GM18526 (cell line): ENCODE data around the gene OR4F15.

Experiments
- POLR2A ChIP-seq: IDR thresholded peaks from 3 replicates; pipeline ENCODE4 v1.6.1; 2011; ENCODE audit not compliant: insufficient read length; ENCODE audit errors: extremely low read depth

The OR4F15 gene, protein sequence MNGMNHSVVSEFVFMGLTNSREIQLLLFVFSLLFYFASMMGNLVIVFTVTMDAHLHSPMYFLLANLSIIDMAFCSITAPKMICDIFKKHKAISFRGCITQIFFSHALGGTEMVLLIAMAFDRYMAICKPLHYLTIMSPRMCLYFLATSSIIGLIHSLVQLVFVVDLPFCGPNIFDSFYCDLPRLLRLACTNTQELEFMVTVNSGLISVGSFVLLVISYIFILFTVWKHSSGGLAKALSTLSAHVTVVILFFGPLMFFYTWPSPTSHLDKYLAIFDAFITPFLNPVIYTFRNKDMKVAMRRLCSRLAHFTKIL

DNA sequence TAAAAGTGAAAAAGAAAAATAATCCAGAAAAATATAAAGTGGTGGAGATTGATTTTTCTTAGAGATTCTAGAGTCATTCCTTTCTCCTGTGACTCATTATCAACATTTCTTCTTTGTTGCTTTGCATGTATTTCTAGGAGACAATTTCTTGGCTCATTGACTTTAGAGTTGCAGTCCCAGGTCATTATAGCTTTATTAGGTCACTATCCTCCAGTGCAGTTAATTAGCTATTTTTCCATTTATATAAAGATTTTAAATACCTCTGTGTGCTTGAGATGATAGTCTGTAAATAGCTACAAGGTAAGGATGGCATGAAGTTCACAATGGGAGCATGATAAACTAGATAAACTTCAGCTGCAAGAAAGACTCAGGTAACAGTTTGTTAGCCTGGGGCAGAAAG, at the start of gene OR4F15:
TSS of gene OR4F15 (plus strand) at position 301 of the 400 bp plus-strand sequence. CDS start 5,985 bp downstream, outside the sequence.
- TF ChIP-seq POLR2A: no peak

DNA sequence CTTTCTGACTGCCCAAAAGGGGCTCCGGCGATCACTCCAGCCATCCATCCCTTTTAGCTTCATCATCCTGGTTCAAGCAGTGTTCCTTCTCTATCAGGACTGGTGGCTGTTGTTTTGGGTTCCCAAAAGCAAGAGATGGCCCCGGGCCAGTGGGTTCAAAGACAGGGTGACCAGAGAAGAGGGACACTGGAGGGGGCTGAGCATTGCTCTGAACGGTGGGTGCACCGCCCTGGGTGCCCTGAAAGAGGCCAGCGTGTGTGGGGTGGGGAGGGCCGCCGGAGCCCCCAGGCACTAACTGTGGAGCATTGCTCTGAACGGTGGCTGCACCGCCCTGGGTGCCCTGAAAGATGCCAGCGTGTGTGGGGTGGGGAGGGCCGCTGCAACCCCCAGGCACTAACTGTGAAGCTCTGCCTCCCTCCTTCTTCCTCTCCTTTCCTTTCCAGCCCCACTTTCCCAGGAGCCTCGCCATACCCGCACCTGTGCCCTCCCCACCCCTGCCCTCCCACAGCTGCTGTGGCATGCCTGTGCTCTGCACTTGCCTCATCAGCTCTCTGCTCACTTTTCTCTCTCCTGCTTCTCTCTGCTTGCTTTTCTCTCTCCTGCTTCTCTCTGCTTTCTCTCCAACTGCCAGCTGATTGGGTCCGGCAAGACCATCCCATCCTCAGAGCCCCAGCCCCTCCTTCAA, 46.1 kb upstream of the OR4F15 start:
- TF ChIP-seq POLR2A: no peak

DNA sequence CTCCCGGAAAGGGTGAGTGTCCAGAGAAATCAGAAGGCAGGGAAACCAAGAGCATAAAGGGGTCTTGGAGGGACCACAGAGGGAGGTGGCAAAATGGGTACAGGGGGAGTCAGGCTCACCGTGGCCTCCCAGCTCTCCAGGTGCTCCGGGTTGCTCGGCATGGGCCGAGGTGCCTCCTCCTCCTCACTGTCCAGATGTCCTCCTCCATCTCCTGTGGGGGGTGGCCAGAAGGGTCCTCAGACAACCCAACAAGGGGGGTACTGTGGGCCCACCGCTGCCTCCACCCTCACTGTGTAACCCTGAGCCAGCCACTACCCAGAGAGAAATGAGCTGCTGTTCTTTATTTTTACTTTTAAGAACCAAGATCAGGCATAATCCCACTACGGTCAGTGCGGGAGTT, 39.1 kb upstream of the OR4F15 start:
- no peak for TF ChIP-seq POLR2A

DNA sequence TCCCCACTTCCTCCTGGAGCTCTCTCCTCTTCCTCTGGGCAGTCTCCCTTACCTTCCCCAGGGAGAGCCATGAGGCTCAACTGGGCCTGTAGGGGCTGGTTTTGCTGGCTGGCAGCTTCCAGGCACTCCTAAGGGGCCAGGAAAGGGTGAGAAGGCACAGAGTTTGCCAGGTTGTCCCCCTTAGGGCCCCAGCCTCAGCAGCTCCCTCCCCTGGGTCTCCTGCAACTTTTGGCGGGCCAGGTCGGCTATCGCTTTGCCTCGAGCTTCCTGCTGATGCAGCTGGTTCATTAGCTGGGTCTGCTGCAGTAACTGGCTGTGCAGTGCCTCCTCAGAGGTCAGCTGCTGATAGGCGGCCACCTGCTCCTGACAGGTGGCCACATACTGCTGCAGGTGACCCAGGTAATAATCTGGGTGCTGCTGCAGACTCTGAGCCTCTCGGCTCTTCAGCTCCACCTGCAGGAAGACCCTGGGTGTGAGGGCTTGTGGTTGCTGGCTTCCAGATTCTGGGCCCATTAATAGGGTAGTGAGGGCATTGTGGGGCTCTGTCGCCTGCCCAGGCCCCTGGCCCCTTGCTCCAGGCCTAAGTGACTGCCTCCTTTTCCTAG, 38.4 kb upstream of the OR4F15 start:
- TF ChIP-seq POLR2A: no peak

DNA sequence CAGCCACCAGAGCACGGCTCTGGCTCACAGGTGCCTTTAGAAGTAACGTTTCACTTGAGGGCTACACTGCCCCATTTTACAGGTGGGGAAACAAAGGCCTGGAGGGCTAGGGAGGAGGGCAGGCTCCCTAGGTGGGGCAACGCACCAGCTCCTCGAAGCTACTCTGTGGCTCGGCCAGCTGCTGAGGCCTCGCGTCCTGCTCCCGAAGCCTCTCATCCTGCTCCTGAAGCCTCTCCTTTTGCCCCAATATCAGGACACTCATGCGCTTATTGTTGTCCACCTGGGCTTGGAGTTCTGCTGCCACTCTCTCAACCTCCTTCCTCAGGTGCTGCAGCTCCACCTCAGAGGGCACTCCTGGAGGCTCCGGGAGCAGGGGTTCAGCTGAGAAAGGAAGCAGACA, 36.9 kb upstream of the OR4F15 start:
- TF ChIP-seq POLR2A: no peak

DNA sequence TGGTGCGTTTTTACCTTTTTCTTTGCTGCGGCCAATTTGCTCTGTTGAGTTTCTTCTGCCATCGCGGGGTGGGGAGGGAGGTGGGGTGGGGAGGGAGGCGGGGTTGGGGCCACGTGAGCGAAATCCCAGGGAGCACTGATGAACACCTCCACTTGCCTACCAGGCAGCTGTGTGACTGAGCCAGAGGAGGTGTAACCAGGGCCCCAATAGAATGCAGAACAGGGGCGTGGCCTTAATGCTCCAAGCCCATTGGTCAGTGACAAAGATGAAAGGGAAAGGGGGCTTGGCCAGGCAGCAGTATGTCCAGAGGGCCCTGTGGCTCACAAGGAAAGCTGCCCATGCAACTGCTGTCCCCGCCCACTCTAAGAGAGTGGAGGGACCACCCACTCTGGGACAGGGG, 30.1 kb upstream of the OR4F15 start:
- no peak for TF ChIP-seq POLR2A

DNA sequence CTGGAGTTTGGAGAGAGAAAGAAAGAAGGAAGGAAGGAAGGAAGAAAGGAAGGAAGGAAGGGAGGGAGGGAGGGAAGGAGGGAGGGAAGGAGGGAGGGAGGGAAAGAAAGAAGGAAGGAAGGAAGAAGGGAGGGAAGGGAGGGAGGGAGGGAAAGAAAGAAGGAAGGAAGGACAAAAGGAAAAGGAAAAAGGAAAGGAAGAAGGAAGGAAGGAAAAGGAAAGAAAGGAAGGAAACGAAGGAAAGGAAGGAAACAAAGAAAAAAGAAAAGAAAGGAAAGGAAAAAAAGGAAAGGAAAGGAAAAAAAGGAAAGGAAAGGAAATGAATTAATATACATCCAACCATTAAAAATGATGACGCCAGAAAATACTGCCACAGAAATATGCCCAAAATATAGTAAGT, 27.4 kb upstream of the OR4F15 start:
- no peak for TF ChIP-seq POLR2A

DNA sequence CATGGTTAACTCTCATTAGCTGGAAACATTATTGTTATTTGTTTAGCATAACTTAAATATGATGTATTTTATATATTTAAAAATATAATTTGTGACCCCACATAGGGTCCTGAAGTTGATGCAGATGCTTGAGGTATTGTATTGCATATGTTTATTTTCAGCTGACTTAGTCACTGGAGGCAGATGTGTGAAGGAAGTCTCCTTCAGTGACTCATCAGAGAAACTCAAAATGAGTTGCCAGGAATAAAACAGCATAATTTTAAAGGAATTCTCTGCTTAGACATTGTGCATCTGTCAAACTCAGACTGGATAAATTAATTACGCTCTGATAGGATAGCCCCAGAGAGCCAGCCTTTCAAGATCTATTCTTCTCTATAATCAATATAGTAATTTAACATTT, 16.5 kb upstream of the OR4F15 start:
- no peak for TF ChIP-seq POLR2A

DNA sequence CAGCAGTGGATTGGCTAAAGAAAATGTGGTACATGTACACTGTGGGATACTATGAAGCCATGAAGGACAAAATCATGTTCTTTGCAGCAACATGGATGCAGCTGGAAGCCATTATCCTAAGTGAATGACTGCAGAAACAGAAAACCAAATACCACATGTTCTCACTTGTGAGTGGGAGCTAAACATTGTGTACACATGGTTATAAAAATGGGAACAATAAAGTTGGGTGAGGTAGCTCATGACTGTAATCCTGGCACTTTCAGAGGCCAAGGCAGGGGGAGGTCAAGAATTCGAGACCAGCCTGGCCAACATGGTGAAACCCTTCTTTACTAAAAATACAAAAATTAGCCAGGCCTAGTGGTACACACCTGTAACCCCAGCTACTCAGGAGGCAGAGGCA, 12.3 kb upstream of the OR4F15 start:
- TF ChIP-seq POLR2A: no peak

DNA sequence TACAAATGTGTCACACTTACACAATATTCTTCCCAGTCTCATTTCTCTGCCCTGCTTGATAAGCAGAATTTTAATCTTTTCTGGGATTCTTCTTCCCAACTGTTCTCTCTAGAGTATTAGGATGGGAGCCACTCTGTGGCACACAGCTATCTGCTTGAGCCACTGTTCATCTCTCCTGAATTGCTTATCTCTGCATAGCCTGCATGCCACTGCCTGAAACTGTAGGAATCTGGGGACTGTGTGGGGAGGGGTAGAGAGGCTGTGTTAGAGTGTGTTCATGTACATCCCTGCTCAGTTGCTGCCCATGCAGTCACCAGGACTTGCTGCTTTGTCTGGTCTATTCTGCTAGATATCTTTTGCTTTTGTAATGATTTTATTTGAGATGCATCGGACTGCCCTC, 11.0 kb upstream of the OR4F15 start:
- TF ChIP-seq POLR2A: no peak

DNA sequence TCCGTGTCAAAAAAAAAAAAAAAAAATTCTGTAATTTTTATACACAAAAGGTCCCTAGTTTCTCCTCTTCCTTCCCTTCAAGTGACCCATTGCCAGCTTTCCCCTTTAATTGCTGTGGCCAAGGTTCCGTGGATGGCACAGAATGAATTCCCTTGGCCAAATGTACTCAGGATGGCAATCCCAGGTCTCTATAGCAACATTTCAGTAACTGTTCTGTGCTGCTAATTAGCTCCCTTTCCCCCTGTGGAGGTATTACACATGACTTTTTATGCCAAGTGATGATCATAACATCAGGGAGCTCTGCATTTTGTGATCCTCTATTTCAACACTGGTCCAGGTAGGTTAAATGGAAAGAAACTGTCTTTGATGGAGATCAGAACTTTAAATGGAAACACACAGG, 8.8 kb upstream of the OR4F15 start, which contains the start of gene OR4F6:
TSS of gene OR4F6 (plus strand) at position 301 of the 400 bp plus-strand sequence. CDS start 2,211 bp downstream, outside the sequence.
- TF ChIP-seq POLR2A: no peak

DNA sequence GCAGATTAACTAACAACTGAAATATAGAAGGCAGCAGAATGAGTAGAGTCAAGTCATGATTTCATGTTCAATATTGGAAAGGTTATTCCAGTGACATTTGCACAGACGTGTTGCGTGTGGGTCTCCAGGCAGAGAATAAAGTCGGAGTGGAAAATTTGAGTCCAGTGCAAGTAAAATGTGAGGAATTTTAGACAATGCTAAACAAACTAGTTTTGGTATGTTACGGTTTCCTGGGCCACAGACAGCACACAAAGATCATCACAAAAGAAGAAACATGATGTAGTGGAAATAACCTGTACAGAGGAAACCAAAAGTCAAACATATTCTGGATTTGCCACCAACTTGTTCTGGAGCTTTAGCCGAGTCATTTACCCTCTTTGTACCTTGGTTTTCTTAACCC, 8.3 kb upstream of the OR4F15 start:
- TF ChIP-seq POLR2A: no peak

DNA sequence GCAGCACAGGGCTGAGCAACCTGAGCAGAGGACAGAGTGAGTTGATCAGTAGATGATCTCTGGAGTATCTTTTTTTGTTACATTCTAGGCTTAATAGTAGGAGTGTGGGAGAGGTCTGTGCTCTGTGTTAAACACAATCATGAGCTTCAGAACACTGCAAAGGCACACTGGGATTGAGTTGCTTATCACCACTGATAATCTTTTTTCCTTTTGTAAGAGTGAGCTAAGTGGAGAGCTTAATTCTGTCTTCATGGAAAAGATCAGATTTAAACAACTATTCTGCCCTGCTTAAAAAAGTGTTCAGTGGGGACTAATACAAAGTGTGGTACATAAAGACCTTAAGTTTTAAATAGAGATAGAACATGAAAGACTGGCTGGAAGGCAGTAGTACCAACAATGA, 7.6 kb upstream of the OR4F15 start:
- no peak for TF ChIP-seq POLR2A

DNA sequence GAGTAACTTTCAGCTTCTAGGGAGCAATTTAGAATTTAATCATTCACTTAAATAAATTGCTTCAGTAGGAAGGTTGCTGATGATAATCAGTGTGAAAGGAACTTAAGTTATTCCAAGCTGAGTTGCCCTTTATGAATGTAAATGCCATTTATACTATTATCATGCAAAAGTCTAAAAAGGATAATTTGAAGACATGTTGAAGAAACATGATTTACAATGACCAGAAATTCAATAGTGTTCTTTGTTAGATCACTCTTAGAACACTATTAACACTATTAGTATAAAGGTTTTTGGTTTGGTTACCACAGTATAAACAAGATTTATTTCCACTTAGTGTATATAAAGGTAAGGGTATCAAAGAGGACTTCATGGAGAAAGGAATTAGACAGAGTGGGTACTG, 7.1 kb upstream of the OR4F15 start:
- TF ChIP-seq POLR2A: no peak

DNA sequence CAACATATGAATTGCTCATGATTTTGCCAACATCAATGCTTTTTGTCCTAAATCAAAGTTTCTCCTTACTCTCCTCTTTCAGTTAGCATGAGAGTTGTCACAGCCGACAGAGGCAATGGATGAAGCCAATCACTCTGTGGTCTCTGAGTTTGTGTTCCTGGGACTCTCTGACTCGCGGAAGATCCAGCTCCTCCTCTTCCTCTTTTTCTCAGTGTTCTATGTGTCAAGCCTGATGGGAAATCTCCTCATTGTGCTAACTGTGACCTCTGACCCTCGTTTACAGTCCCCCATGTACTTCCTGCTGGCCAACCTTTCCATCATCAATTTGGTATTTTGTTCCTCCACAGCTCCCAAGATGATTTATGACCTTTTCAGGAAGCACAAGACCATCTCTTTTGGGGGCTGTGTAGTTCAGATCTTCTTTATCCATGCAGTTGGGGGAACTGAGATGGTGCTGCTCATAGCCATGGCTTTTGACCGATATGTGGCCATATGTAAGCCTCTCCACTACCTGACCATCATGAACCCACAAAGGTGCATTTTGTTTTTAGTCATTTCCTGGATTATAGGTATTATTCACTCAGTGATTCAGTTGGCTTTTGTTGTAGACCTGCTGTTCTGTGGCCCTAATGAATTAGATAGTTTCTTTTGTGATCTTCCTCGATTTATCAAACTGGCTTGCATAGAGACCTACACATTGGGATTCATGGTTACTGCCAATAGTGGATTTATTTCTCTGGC, 6.2 kb upstream of the OR4F15 start:
- no peak for TF ChIP-seq POLR2A

DNA sequence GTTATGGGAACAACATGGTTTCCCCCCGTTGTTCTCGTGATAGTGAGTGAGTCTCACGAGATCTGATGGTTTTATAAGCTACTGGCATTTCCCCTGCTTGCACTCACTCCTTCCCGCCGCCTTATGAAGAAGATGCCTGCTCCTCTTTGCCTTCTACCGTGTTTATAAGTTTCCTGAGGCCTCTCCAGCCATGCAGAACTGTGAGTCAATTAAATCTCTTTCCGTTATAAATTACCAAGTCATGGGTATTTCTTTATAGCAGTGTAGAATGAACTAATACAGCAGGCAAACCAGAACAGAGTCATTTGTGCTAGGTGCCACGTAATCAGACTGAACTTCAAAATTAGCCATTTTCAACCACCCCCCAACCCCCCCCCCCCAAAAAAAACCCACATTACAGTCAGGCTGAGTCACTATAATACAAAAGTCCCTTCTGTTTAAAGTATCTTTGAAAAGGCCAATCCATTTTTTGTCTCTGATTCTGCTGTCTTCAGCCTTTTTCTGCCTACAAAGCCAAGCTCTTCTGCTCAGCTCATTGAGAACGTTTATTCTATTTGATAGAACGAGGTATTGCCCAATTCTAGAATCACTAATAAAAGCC, 4.6 kb upstream of the OR4F15 start:
- no peak for TF ChIP-seq POLR2A

DNA sequence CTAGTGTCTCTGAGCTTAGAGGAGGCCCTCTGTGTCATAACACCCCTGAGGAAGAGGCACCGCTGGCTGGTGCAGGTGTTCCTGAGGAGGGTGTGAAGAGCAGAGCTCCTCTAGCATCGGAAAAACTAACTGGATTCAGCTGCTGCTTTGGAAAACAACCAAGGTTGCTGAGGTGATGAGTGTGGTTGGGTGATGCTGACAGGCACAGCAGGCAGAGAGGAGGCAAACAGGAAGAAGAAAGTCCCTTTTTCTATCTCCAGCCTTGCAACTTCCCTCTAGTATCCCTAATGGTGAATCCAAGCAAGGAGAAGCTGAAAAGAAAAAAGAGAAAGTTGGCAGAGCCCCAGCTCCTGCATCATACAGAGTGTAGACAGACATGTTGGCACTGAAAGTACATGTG, 3.8 kb upstream of the OR4F15 start:
- TF ChIP-seq POLR2A: no peak
